HG03439 (cell line): Measurements from ENCODE around the gene RORC.
A peak's percentile ranks its signal among the peaks of the same experiment; 100 is the strongest.
"Not testable (repeated sequence)": the region's sequence is repeated elsewhere in the genome, so short reads cannot be mapped to it uniquely, and the experiment has no call there.

Experiments used
- ATAC-seq: cut with Tn5 transposase; IDR thresholded peaks from one replicate; pipeline ENCODE4 v1.9.1; 2021; ENCODE audit warnings: mild to moderate bottlenecking, moderate library complexity; ENCODE audit not compliant: unreplicated experiment

Gene RORC

GRCh38 chr1:151779852-151780251, 51.8 kb downstream of the RORC start:
- ATAC-seq: no peak

GRCh38 chr1:151777317-151777716, 54.3 kb downstream of the RORC start:
- ATAC-seq: no peak

- no peak for ATAC-seq
These were observed 54.9 kb downstream of the RORC start for GRCh38 chr1:151776665-151777062.

GRCh38 chr1:151775894-151776664, 55.5 kb downstream of the RORC start:
- no peak for ATAC-seq

- ATAC-seq: no peak
These were observed 57.2 kb downstream of the RORC start for GRCh38 chr1:151774256-151774922.

GRCh38 chr1:151773702-151774101, 57.9 kb downstream of the RORC start:
- ATAC-seq: no peak

GRCh38 chr1:151769270-151769669, 62.3 kb downstream of the RORC start:
- not testable (repeated sequence) for ATAC-seq

- not testable (repeated sequence) for ATAC-seq
These were observed 63.1 kb downstream of the RORC start for GRCh38 chr1:151768351-151769066.

- ATAC-seq: no peak
These were observed 67.6 kb downstream of the RORC start for GRCh38 chr1:151763990-151764389.

GRCh38 chr1:151762941-151763921, 68.4 kb downstream of the RORC start, which contains the start of gene MRPL9:
TSS of gene MRPL9 (minus strand) at chr1:151763496. CDS start at chr1:151763479, 17 bp downstream.
- peak; percentile 94 for ATAC-seq

GRCh38 chr1:151760597-151761385, 70.8 kb downstream of the RORC start:
- ATAC-seq: no peak

GRCh38 chr1:151759241-151759640, 72.4 kb downstream of the RORC start:
- ATAC-seq: no peak

- no peak for ATAC-seq
These were observed 75.3 kb downstream of the RORC start for GRCh38 chr1:151756291-151756690.
